NT2/D1 (cell line): ENCODE results near the gene TRNAU1AP.

Experiments used
- SUZ12 ChIP-seq: IDR thresholded peaks from 2 replicates; pipeline ENCODE4 v1.6.1; 2011; ENCODE audit not compliant: insufficient read length, insufficient read depth; ENCODE audit errors: extremely low read depth
- YY1 ChIP-seq: IDR thresholded peaks from 2 replicates; pipeline ENCODE4 v1.6.1; 2011; ENCODE audit not compliant: insufficient read length, insufficient read depth

GRCh38 chr1:28566931-28567330 is 14.0 kb downstream of the TRNAU1AP start:
- no peak for TF ChIP-seq YY1
- no peak for TF ChIP-seq SUZ12
